Uterine smooth muscle cell (primary cell): Measurements from ENCODE around the gene KRTAP23-1. TPM values are rescaled to one million over a fixed set of nuclear protein-coding genes. Genes with fewer than 3 reads are reported as not detected.

Experiments
- total RNA-seq: library from RNA; depleted of rRNA; stranded (reverse); fragments of >200 nt; gene quantifications from 2 replicates; pipeline ENCODE4 v1.2.3, GENCODE V29; 2014

The KRTAP23-1 gene
- not detected in 2 replicates for total RNA-seq

GRCh38 chr21:30348506-30348905, at the start of gene KRTAP23-1:
Gene KRTAP23-1 (minus strand): TSS chr21:30348606. CDS start chr21:30348606, 0 bp downstream.

GRCh38 chr21:30395731-30396130, 47.3 kb upstream of the KRTAP23-1 start, which contains the start of gene KRTAP13-1:
Gene KRTAP13-1 (plus strand): TSS chr21:30396031. CDS start chr21:30396087, 56 bp downstream.

GRCh38 chr21:30372139-30372770, 23.8 kb upstream of the KRTAP23-1 start, which contains the start of gene KRTAP13-2:
Gene KRTAP13-2 (minus strand): TSS chr21:30372271. CDS start chr21:30372213, 58 bp downstream.

GRCh38 chr21:30337276-30337744, 11.1 kb downstream of the KRTAP23-1 start, which contains the start of gene KRTAP27-1:
Gene KRTAP27-1 (minus strand): TSS chr21:30337694. CDS start chr21:30337668, 26 bp downstream.

GRCh38 chr21:30320215-30320614, 28.2 kb downstream of the KRTAP23-1 start, which contains the start of gene KRTAP26-1:
Gene KRTAP26-1 (minus strand): TSS chr21:30320315. CDS start chr21:30320035, 280 bp downstream.

Other genes with a start within 250 kb of the KRTAP23-1 start
- gene CLDN17, start 181.8 kb downstream of the KRTAP23-1 start, total RNA-seq: not detected in 2 replicates
- gene CLDN8, start 132.5 kb downstream of the KRTAP23-1 start, total RNA-seq: not detected in 2 replicates
- not detected in 2 replicates for gene KRTAP24-1, start 65.7 kb downstream of the KRTAP23-1 start, total RNA-seq
- gene KRTAP25-1, start 59.1 kb downstream of the KRTAP23-1 start, total RNA-seq: not detected in 2 replicates
- gene KRTAP26-1, start 28.3 kb downstream of the KRTAP23-1 start, total RNA-seq: not detected in 2 replicates
- gene KRTAP27-1, start 10.9 kb downstream of the KRTAP23-1 start, total RNA-seq: not detected in 2 replicates
- not detected in 2 replicates for gene KRTAP13-2, start 23.7 kb upstream of the KRTAP23-1 start, total RNA-seq
- gene KRTAP13-1, start 47.4 kb upstream of the KRTAP23-1 start, total RNA-seq: not detected in 2 replicates
- gene KRTAP13-3, start 77.3 kb upstream of the KRTAP23-1 start, total RNA-seq: not detected in 2 replicates
- not detected in 2 replicates for gene KRTAP13-4, start 81.6 kb upstream of the KRTAP23-1 start, total RNA-seq
- not detected in 2 replicates for gene KRTAP15-1, start 91.7 kb upstream of the KRTAP23-1 start, total RNA-seq
- not detected in 2 replicates for gene KRTAP19-1, start 131.8 kb upstream of the KRTAP23-1 start, total RNA-seq
- not detected in 2 replicates for gene KRTAP19-2, start 138.8 kb upstream of the KRTAP23-1 start, total RNA-seq
- not detected in 2 replicates for gene KRTAP19-3, start 143.4 kb upstream of the KRTAP23-1 start, total RNA-seq
- not detected in 2 replicates for gene KRTAP19-4, start 148.6 kb upstream of the KRTAP23-1 start, total RNA-seq
- gene KRTAP19-5, start 153.5 kb upstream of the KRTAP23-1 start, total RNA-seq: not detected in 2 replicates
- gene KRTAP19-6, start 193.3 kb upstream of the KRTAP23-1 start, total RNA-seq: not detected in 2 replicates
- not detected in 2 replicates for gene KRTAP19-7, start 212.7 kb upstream of the KRTAP23-1 start, total RNA-seq
- gene KRTAP22-2, start 241.8 kb upstream of the KRTAP23-1 start, total RNA-seq: not detected in 2 replicates
- not detected in 2 replicates for gene KRTAP6-3, start 243.8 kb upstream of the KRTAP23-1 start, total RNA-seq